H1 (cell line): Measurements from ENCODE around the gene CA9. TPM values are rescaled to one million over a fixed set of nuclear protein-coding genes. Genes with fewer than 3 reads are reported as not detected.

Experiments
- ASH2L ChIP-seq: fragments of 200-600, 300-600 bp; sonication (generic); IDR thresholded peaks from one replicate; pipeline ENCODE4 v1.7.1; 2017; ENCODE audit warnings: low read length
- BACH1 ChIP-seq: IDR thresholded peaks from 2 replicates; pipeline ENCODE4 v1.6.1; 2012; ENCODE audit warnings: low read length, improper control_type of control experiment
- BRCA1 ChIP-seq: IDR thresholded peaks from 2 replicates; pipeline ENCODE4 v1.6.1; 2012; ENCODE audit warnings: low read depth, low read length, improper control_type of control experiment
- CEBPB ChIP-seq: IDR thresholded peaks from 2 replicates; pipeline ENCODE4 v1.6.1; 2012; ENCODE audit warnings: low read depth, low read length
- CREB1 ChIP-seq: IDR thresholded peaks from 2 replicates; pipeline ENCODE4 v1.6.1; 2012; ENCODE audit warnings: inconsistent platforms
- CTCF ChIP-seq, 3 experiments: IDR thresholded peaks; 1 replicate in 2 of 3; 2 replicates in 1 of 3; pipeline versions ENCODE4 v1.5.1 to v1.6.1; 2011; ENCODE audit warnings: low read length in 3 of 3, mild to moderate bottlenecking in 3 of 3, inconsistent platforms in 2 of 3, low read depth in 1 of 3, moderate library complexity in 1 of 3; ENCODE audit not compliant: insufficient read depth in 1 of 3; ENCODE audit errors: control extremely low read depth in 1 of 3
- EGR1 ChIP-seq: IDR thresholded peaks from 2 replicates; pipeline ENCODE4 v1.6.1; 2011; ENCODE audit warnings: low read depth, low read length, borderline replicate concordance
- EP300 ChIP-seq, 2 experiments: IDR thresholded peaks; 1 replicate in 1 of 2; 2 replicates in 1 of 2; pipeline ENCODE4 v1.6.1; 2011 to 2012; ENCODE audit warnings: low read depth in 2 of 2, low read length in 2 of 2, mild to moderate bottlenecking in 2 of 2, borderline replicate concordance in 1 of 2, inconsistent platforms in 1 of 2, moderate library complexity in 1 of 2
- EZH2 ChIP-seq: fragments of 200-600 bp; sonication (generic); IDR thresholded peaks from 2 replicates; pipeline ENCODE4 v1.7.1; 2012; ENCODE audit warnings: low read depth, mild to moderate bottlenecking, moderate library complexity, low read length, inconsistent platforms; ENCODE audit not compliant: severe bottlenecking
- FOSL1 ChIP-seq: IDR thresholded peaks from 2 replicates; pipeline ENCODE4 v1.6.1; 2011; ENCODE audit warnings: mild to moderate bottlenecking, low read depth, low read length, moderate library complexity; ENCODE audit not compliant: insufficient read depth
- GABPA ChIP-seq: IDR thresholded peaks from 2 replicates; pipeline ENCODE4 v1.6.1; 2011; ENCODE audit warnings: mild to moderate bottlenecking, low read length, moderate library complexity, borderline replicate concordance; ENCODE audit not compliant: insufficient read depth
- KDM1A ChIP-seq: fragments of 200-600, 300-600 bp; sonication (generic); IDR thresholded peaks from 2 replicates; pipeline ENCODE4 v1.7.1; 2016; ENCODE audit warnings: mild to moderate bottlenecking, low read length, borderline replicate concordance
- KDM5A ChIP-seq: fragments of 200-600 bp; IDR thresholded peaks from 2 replicates; pipeline ENCODE4 v1.7.1; 2012; ENCODE audit warnings: mild to moderate bottlenecking, low read length, inconsistent platforms, mixed read lengths
- MAFK ChIP-seq: IDR thresholded peaks from 2 replicates; pipeline ENCODE4 v1.6.1; 2012; ENCODE audit warnings: low read depth, mild to moderate bottlenecking, improper control_type of control experiment, low read length
- POLR2A ChIP-seq, 2 experiments: IDR thresholded peaks; 1 replicate in 1 of 2; 2 replicates in 1 of 2; pipeline ENCODE4 v1.6.1; 2011; ENCODE audit warnings: low read depth in 2 of 2, low read length in 2 of 2, mild to moderate bottlenecking in 2 of 2; ENCODE audit errors: control extremely low read depth in 1 of 2
- RAD21 ChIP-seq, 2 experiments: IDR thresholded peaks in 1 of 2; conservative IDR thresholded peaks in 1 of 2; 2 replicates each; pipeline ENCODE4 v1.6.1; 2011; ENCODE audit warnings: low read depth in 2 of 2, low read length in 2 of 2, improper control_type of control experiment in 1 of 2, inconsistent platforms in 1 of 2, mild to moderate bottlenecking in 1 of 2, moderate library complexity in 1 of 2
- RFX5 ChIP-seq: IDR thresholded peaks from 2 replicates; pipeline ENCODE4 v1.6.1; 2011; ENCODE audit warnings: low read depth, low read length, improper control_type of control experiment, borderline replicate concordance
- SIRT6 ChIP-seq: IDR thresholded peaks from one replicate; pipeline ENCODE4 v1.7.1; 2012; ENCODE audit warnings: low read length, inconsistent platforms
- SP4 ChIP-seq: IDR thresholded peaks from 2 replicates; pipeline ENCODE4 v1.6.1; 2012; ENCODE audit warnings: low read length, inconsistent platforms
- SUZ12 ChIP-seq: fragments of 200-600 bp; sonication (generic); IDR thresholded peaks from 2 replicates; pipeline ENCODE4 v1.6.1; 2012; ENCODE audit warnings: mild to moderate bottlenecking, inconsistent platforms, low read length, moderate library complexity, mixed read lengths
- TAF1 ChIP-seq: IDR thresholded peaks from 2 replicates; pipeline ENCODE4 v1.6.1; 2011; ENCODE audit warnings: mild to moderate bottlenecking, low read depth, low read length
- TEAD4 ChIP-seq: IDR thresholded peaks from 2 replicates; pipeline ENCODE4 v1.6.1; 2012; ENCODE audit warnings: low read depth, low read length, inconsistent platforms, mixed read lengths
- polyA plus RNA-seq, 7 experiments: library from polyadenylated mRNA; depleted of rRNA in 3 of 7; stranded (reverse) in 5 of 7; unstranded in 2 of 7; fragments of >200 nt in 5 of 7; fragments of 200-250 nt in 2 of 7; gene quantifications; 1 replicate in 5 of 7; 2 replicates in 1 of 7; 4 replicates in 1 of 7; pipeline versions ENCODE4 v1.2.1 to v1.2.3, GENCODE V29; 2011 to 2013; ENCODE audit warnings: missing spikeins in 2 of 7, mixed read lengths in 2 of 7
- total RNA-seq: library from RNA; stranded (reverse); fragmentation: NEBNext Ultra II Directional; extraction: Animal tissue kit (Norgen Biotek cat#: 25700); gene quantifications from 2 replicates; pipeline ENCODE4 v1.2.1, GENCODE V29; 2021

CA9 gene
- total and polyA plus RNA-seq, 2 of the 8 experiments (the other 6 are each of a cell fraction or from before 2014, with no cell fraction given): 1.3 to 1.8 TPM

- TF ChIP-seq RFX5 (no peak), SIRT6 (no peak), SUZ12 (peak; percentile 78; the same call in 1 of the 2 replicates), RAD21 (IDR thresholded peaks at IDR 0.05 in 1 of 2, conservative IDR thresholded peaks at IDR 0.05 in 1 of 2; ENCODE audit: low read depth in 2 of 2, low read length in 2 of 2) (peak in 1 of 2 experiments; percentile 7; a peak in 2 of 4 replicates), CTCF (IDR thresholded peaks at IDR 0.05; ENCODE audit: control extremely low read depth in 1 of 3, insufficient read depth in 1 of 3, low read depth in 1 of 3, low read length in 3 of 3) (peak in 2 of 3 experiments; percentile 4 to 8; a peak in 1 of 4 replicates), EZH2 (no peak), EGR1 (peak; percentile 98), TAF1 (peak; percentile 57), BACH1 (peak; percentile 95), EP300 (IDR thresholded peaks at IDR 0.05; ENCODE audit: borderline replicate concordance in 1 of 2, low read depth in 2 of 2, low read length in 2 of 2) (peak in 1 of 2 experiments; percentile 91; a peak in 1 of 3 replicates), GABPA (no peak), FOSL1 (no peak), BRCA1 (no peak), KDM1A (peak; percentile 77; the same call in 1 of the 2 replicates), TEAD4 (peak; percentile 80; the same call in 1 of the 2 replicates), KDM5A (no peak), POLR2A (IDR thresholded peaks at IDR 0.05; ENCODE audit: control extremely low read depth in 1 of 2, low read depth in 2 of 2, low read length in 2 of 2) (peak in 1 of 2 experiments; percentile 32; a peak in 2 of 3 replicates), MAFK (peak; percentile 20; the same call in 1 of the 2 replicates), CREB1 (peak; percentile 92), CEBPB (peak; percentile 41; the same call in 1 of the 2 replicates), ASH2L (peak; percentile 94), SP4 (peak; percentile 73; the same call in 1 of the 2 replicates)
Observed at GRCh38 chr9:35657546-35658136, 16.1 kb upstream of the CA9 start, which contains the start of gene RMRP (continued).
